ENCODE results near the gene ZBTB25.

DNA sequence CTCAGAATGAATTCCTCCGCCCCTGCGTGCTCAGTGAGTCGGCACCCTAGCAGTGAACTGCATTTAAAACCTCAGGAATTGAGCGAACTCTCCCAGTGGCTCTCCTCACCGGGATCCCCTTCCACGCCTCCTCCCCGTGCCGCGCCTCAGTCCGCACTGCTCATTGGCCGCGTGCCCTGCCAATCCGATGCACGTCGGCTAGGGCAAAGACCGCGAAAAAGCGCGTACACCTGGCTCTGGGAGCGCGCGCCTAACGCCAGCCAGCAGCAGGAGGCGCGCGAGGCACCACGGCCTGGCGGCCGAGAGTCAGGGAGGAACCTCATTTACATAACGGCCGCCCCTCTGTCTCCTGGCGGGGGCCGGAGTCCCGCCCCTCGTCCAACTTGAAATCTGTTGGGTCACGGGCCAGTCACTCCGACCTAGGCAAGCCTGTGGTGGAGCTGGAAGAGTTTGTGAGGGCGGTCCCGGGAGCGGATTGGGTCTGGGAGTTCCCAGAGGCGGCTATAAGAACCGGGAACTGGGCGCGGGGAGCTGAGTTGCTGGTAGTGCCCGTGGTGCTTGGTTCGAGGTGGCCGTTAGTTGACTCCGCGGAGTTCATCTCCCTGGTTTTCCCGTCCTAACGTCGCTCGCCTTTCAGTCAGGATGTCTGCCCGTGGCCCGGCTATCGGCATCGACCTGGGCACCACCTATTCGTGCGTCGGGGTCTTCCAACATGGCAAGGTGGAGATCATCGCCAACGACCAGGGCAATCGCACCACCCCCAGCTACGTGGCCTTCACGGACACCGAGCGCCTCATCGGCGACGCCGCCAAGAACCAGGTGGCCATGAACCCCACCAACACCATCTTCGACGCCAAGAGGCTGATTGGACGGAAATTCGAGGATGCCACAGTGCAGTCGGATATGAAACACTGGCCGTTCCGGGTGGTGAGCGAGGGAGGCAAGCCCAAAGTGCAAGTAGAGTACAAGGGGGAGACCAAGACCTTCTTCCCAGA lies 36.9 kb upstream of the ZBTB25 start, which contains the start of gene HSPA2:
- TF ChIP-seq, protein P1, sequence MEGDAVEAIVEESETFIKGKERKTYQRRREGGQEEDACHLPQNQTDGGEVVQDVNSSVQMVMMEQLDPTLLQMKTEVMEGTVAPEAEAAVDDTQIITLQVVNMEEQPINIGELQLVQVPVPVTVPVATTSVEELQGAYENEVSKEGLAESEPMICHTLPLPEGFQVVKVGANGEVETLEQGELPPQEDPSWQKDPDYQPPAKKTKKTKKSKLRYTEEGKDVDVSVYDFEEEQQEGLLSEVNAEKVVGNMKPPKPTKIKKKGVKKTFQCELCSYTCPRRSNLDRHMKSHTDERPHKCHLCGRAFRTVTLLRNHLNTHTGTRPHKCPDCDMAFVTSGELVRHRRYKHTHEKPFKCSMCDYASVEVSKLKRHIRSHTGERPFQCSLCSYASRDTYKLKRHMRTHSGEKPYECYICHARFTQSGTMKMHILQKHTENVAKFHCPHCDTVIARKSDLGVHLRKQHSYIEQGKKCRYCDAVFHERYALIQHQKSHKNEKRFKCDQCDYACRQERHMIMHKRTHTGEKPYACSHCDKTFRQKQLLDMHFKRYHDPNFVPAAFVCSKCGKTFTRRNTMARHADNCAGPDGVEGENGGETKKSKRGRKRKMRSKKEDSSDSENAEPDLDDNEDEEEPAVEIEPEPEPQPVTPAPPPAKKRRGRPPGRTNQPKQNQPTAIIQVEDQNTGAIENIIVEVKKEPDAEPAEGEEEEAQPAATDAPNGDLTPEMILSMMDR (IDR thresholded peaks at IDR 0.05), result peak in 5 of 7 experiments; percentile 74 to 91 (median 77)
- TF ChIP-seq POLR2A (IDR thresholded peaks at IDR 0.05), result peak in 2 of 4 donors; percentile 87 to 93
- TF ChIP-seq POLR2AphosphoS5 (IDR thresholded peaks at IDR 0.05), result peak; percentile 88 to 97 (median 89)
- no peak for TF ChIP-seq EP300 (IDR thresholded peaks at IDR 0.05)
